CD4-positive, alpha-beta T cell (primary cell): ENCODE measurements around the gene RANBP9. TPM values are rescaled to one million over a fixed set of nuclear protein-coding genes. Genes with fewer than 3 reads are reported as not detected.

Experiments
- ATAC-seq: fragments of 200-7000 bp; cut with Tn5 transposase; one replicate; pipeline ENCODE4 v1.10.0; 2022; ENCODE audit warnings: mild to moderate bottlenecking; ENCODE audit not compliant: poor library complexity
- CTCF ChIA-PET: fragments of 350-600 bp; sonication (Branson Sonifier 250); formaldehyde crosslinking; loops from one replicate; lab custom pipeline; 2021; ENCODE audit warnings: antibody characterized with exemption, inconsistent platforms; lab: Charles Lee
- POLR2A ChIA-PET: fragments of 350-600 bp; sonication (Branson Sonifier 250); formaldehyde crosslinking; loops from one replicate; lab custom pipeline; 2021; ENCODE audit warnings: antibody characterized with exemption, inconsistent platforms; lab: Charles Lee
- DNase-seq, 14 experiments: peaks; one replicate each; pipeline ENCODE4 v3.0.0-alpha.2; 2013 to 2020; ENCODE audit warnings: mixed read lengths in 2 of 14
- H3K27ac ChIP-seq, 2 donors: one replicate each; pipeline versions ENCODE4 v1.5.1 to v1.7.0; 2013; ENCODE audit warnings: low read length in 2 of 2, low read depth in 1 of 2, mild to moderate bottlenecking in 1 of 2
- H3K27me3 ChIP-seq, 2 experiments: 1 replicate in 1 of 2; 2 replicates in 1 of 2; pipeline versions ENCODE4 v1.6.1 to v1.7.0; 2013; ENCODE audit warnings: low read length in 2 of 2, control low read depth in 1 of 2, mild to moderate bottlenecking in 1 of 2, moderate library complexity in 1 of 2; ENCODE audit not compliant: insufficient read depth in 2 of 2, control insufficient read depth in 1 of 2
- H3K36me3 ChIP-seq: one replicate; pipeline ENCODE4 v1.6.1; 2013; ENCODE audit warnings: low read length, control low read depth; ENCODE audit not compliant: insufficient read depth
- H3K4me1 ChIP-seq: one replicate; pipeline ENCODE4 v1.6.1; 2013; ENCODE audit warnings: low read length, control low read depth; ENCODE audit not compliant: insufficient read depth
- H3K4me3 ChIP-seq: one replicate; pipeline ENCODE4 v1.5.1; 2013; ENCODE audit warnings: mild to moderate bottlenecking, low read length, moderate library complexity
- H3K9me3 ChIP-seq, 2 experiments: 1 replicate in 1 of 2; 2 replicates in 1 of 2; pipeline versions ENCODE4 v1.6.1 to v1.7.0; 2013; ENCODE audit warnings: low read length in 2 of 2, mild to moderate bottlenecking in 2 of 2, control low read depth in 1 of 2, moderate library complexity in 1 of 2; ENCODE audit not compliant: control insufficient read depth in 1 of 2, insufficient read depth in 1 of 2
- H3K27ac Mint-ChIP-seq: one replicate; pipeline ENCODE4 v1.8.0; 2020; ENCODE audit warnings: mixed read lengths
- H3K27me3 Mint-ChIP-seq: one replicate; pipeline ENCODE4 v1.8.0; 2021; ENCODE audit warnings: mixed read lengths
- H3K36me3 Mint-ChIP-seq: one replicate; pipeline ENCODE4 v1.8.0; 2021; ENCODE audit warnings: low read depth, mixed read lengths
- H3K4me1 Mint-ChIP-seq: one replicate; pipeline ENCODE4 v1.8.0; 2021; ENCODE audit warnings: low read depth, mixed read lengths
- H3K4me3 Mint-ChIP-seq: one replicate; pipeline ENCODE4 v1.8.0; 2020; ENCODE audit warnings: mild to moderate bottlenecking, mixed read lengths
- H3K9me3 Mint-ChIP-seq: one replicate; pipeline ENCODE4 v1.8.0; 2020; ENCODE audit warnings: mixed read lengths
- CTCF ChIP-seq: fragments of 200-600 bp; IDR thresholded peaks from one replicate; pipeline ENCODE4 v1.8.0; 2022; ENCODE audit warnings: antibody characterized with exemption, mild to moderate bottlenecking
- intact Hi-C, 2 experiments: fragments of 100-400 bp; cut with DNase I in 1 of 2; cut with micrococcal nuclease in 1 of 2; formaldehyde crosslinking; loops; one replicate each; pipeline versions ENCODE4 v1.15.1 to v1.9.0; 2023 to 2025; cut with DNase I, micrococcal nuclease
- total RNA-seq, 174 experiments: library from RNA in 2 of 174; stranded (reverse) in 2 of 174; gene quantifications; one replicate each; pipeline ENCODE4 v1.2.3 and lab custom pipeline; 2021 to 2026

The RANBP9 gene
- total RNA-seq, 2 experiments from 2014 or later = 60.8 to 62.9 TPM

DNA sequence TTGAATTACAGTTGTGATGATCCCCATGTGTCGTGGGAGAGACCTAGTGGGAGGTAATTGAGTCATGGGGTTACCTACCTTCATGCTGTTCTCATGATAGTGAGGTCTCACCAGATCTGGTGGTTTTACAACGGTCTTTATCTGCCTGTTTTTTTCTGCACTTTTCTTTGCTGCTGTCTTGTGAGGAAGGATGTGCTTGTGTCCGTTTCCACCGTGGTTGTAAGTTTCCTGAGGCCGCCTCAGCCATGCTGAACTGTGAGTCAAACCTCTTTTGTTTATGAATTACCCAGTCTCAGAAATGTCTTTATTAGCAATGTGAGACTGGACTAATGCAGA is 6.5 kb upstream of the RANBP9 start:
- Mint-ChIP-seq H3K4me3 (no peak overlapping the region), H3K27ac (no peak overlapping the region), H3K27me3 (no peaks in the 10 kb centered on the region), H3K4me1 (peaks cover 7% of the 10 kb centered on the region), H3K36me3 (no peaks in the 10 kb centered on the region), H3K9me3 (no peaks in the 10 kb centered on the region)
- intact Hi-C loops = no loop called here
- Histone ChIP-seq H3K4me3 (no peak overlapping the region), H3K9me3 (no peaks in the 10 kb centered on the region), H3K36me3 (no peaks in the 10 kb centered on the region), H3K4me1 (peaks cover 8% of the 10 kb centered on the region), H3K27me3 (no peaks in the 10 kb centered on the region), H3K27ac (no peak overlapping the region)
- ChIA-PET CTCF (no interaction called here), POLR2A (no interaction called here)
- ATAC-seq (no peak), DNase-seq (no peak)
- TF ChIP-seq CTCF = no peak

- no peaks in the 10 kb centered on the region for H3K36me3 ChIP-seq
- peaks cover 17% of the 10 kb centered on the region for H3K4me1 Mint-ChIP-seq
- H3K4me1 ChIP-seq = peaks cover 12% of the 10 kb centered on the region
- no peaks in the 10 kb centered on the region for H3K27me3 ChIP-seq
- TF ChIP-seq CTCF = no peak
- H3K27me3 Mint-ChIP-seq = no peaks in the 10 kb centered on the region
- no peak overlapping the region for H3K27ac Mint-ChIP-seq
- DNase-seq (no peak), ATAC-seq (no peak)
- POLR2A ChIA-PET = no interaction called here
- H3K36me3 Mint-ChIP-seq = peaks cover 6% of the 10 kb centered on the region
- H3K4me3 Mint-ChIP-seq = no peak overlapping the region
- H3K27ac ChIP-seq = no peak overlapping the region
- no peaks in the 10 kb centered on the region for H3K9me3 ChIP-seq
- no peak overlapping the region for H3K4me3 ChIP-seq
- intact Hi-C loops = no loop called here
- H3K9me3 Mint-ChIP-seq = no peaks in the 10 kb centered on the region
- CTCF ChIA-PET = interaction anchor here (0.6 kb wide), 1 partner anchor 1581 kb away, joined by 3 read pairs; no protein-coding TSS in a partner anchor
Measured at GRCh38 chr6:13716955-13717295, 5.3 kb upstream of the RANBP9 start.

DNA sequence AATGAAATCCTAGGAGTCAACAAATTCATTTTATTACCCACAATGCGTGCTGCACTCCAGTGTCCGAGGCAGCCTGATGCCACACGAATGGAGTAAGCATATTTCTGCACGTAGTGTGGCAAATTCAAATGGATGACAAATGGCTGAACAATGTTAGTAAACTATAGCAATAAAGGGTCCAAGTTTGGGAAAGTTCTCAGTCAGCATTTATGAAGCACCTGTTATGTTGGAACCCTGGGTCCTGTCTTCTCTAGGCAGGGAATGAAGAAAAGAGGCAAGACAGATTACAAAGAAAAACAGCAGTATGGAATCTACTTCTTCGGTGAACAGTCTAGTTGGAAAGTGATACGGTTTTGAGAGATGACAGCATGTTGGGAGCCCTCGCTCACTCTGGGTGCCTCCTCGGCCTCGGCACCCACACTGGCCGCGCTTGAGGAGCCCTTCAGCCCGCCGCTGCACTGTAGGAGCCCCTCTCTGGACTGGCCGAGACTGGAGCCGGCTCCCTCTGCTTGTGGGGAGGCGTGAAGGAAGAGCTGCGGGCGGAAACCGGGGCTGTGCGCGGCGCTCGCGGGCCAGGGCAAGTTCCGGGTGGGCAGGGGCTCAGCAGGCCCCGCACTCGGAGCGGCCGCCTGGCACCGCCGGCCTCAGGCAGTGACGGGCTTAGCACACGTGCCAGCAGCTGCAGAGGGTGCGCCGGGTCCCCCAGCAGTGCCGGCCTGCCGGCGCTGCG is 4.8 kb upstream of the RANBP9 start:
- no peak for TF ChIP-seq CTCF
- Mint-ChIP-seq H3K9me3 (no peaks in the 10 kb centered on the region), H3K27me3 (no peaks in the 10 kb centered on the region), H3K4me3 (no peak overlapping the region), H3K27ac (no peak overlapping the region), H3K36me3 (peaks cover 6% of the 10 kb centered on the region), H3K4me1 (peaks cover 17% of the 10 kb centered on the region)
- Histone ChIP-seq H3K9me3 (no peaks in the 10 kb centered on the region), H3K4me3 (no peak overlapping the region), H3K27me3 (no peaks in the 10 kb centered on the region), H3K4me1 (peaks cover 12% of the 10 kb centered on the region), H3K27ac (no peak overlapping the region), H3K36me3 (no peaks in the 10 kb centered on the region)
- POLR2A ChIA-PET = no interaction called here
- CTCF ChIA-PET = no interaction called here
- intact Hi-C loops = no loop called here
- ATAC-seq (no peak), DNase-seq (no peak)
